ENCODE data around the gene REEP6.

The REEP6 gene

DNA sequence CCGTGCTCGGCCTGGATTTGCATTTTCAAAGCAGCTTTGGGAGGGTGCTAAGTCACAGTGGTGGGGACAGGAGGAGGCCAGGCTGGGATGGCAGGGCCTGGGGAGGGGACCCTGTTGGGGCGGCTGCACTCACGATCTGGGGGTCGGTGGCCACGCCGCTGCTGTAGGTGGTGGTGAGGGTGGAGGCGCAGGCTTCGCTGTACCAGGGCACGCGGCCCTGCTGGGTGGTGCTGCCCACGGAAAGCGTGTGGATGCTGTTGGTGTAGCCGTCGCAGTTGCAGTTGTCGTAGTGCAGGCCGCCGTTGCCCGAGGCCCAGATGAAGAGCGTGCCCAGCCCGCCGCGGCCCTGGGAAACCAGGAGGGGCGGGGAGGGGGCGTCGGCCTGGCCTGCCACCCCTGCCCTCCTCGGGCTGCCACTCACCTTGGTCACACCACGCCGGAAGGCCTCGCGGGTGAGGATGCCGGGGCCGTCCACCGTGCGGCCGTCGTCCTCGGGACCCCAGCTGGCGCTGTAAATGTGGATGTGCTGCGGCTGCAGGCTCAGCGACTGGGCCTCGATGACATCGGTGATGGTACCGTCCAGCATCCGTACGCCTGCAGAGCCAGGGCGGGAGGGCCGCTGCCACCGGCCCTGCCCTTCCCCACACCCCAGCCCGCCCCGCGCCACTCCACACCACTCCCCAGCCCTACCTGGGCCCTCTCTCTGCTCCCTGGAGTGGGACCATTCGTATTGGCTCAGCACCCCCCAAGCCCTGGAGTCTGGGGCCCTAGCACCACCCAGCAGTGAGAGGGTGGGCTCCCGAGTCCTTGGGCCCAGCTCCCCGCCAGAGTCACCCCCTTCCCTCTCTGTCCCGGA lies 4.0 kb upstream of the REEP6 start:
- no peak overlapping the region for H3K4me3 ChIP-seq (replicated peaks; ENCODE audit: low read depth, low read length)
- H3K27me3 ChIP-seq (replicated peaks; ENCODE audit: control insufficient read depth, insufficient read depth, low read length), result no peaks in the 10 kb centered on the region; the same call in 1 of the 2 replicates
- no peak for DNase-seq (ENCODE audit: extremely low read depth, insufficient read length)
- TF ChIP-seq, protein P1, sequence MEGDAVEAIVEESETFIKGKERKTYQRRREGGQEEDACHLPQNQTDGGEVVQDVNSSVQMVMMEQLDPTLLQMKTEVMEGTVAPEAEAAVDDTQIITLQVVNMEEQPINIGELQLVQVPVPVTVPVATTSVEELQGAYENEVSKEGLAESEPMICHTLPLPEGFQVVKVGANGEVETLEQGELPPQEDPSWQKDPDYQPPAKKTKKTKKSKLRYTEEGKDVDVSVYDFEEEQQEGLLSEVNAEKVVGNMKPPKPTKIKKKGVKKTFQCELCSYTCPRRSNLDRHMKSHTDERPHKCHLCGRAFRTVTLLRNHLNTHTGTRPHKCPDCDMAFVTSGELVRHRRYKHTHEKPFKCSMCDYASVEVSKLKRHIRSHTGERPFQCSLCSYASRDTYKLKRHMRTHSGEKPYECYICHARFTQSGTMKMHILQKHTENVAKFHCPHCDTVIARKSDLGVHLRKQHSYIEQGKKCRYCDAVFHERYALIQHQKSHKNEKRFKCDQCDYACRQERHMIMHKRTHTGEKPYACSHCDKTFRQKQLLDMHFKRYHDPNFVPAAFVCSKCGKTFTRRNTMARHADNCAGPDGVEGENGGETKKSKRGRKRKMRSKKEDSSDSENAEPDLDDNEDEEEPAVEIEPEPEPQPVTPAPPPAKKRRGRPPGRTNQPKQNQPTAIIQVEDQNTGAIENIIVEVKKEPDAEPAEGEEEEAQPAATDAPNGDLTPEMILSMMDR (IDR thresholded peaks at IDR 0.05; ENCODE audit: insufficient read depth, low read length, poor library complexity, severe bottlenecking), result no peak
- H3K36me3 ChIP-seq (ENCODE audit: control insufficient read depth, insufficient read depth, low read length), result no peaks in the 10 kb centered on the region

DNA sequence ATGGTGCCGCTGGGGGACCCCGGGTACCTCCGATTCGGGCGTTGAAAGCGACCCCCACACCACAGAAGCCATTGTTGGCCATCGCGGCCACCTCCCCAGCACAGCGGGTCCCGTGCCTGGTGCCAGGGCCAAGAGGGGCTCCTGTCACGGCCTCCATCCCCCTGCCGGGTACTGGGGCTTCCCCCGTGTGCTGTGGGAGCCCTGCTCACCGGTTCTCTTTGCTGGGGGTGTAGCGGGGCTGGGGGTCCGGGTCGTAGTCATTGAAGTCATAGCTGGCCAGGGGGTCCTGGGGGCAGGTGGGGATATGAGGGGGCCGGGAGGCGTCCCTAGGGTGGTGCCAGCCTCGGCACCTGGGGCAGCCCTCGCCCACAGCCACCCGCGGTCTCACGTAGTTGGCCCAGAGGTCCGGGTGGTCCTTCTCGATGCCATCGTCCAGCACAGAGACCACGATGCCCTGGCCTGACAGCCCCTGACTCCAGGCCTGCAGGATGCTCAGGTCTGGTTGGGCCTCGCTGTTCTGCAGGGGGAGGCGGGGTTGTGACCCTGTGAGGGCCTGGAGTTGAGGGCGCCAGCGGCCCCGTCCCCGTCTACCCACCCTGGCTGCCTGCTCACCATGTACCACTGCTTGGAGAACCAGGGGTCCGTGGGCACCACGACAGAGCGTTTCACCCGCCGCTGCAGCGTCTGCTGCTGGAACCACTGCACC lies 3.3 kb upstream of the REEP6 start:
- TF ChIP-seq, protein P1 (IDR thresholded peaks at IDR 0.05; ENCODE audit: insufficient read depth, low read length, poor library complexity, severe bottlenecking), result no peak
- Histone ChIP-seq H3K27me3 (replicated peaks; ENCODE audit: control insufficient read depth, insufficient read depth, low read length) (no peaks in the 10 kb centered on the region; the same call in 1 of the 2 replicates), H3K4me3 (replicated peaks; ENCODE audit: low read depth, low read length) (no peak overlapping the region), H3K36me3 (ENCODE audit: control insufficient read depth, insufficient read depth, low read length) (no peaks in the 10 kb centered on the region)
- no peak for DNase-seq (ENCODE audit: extremely low read depth, insufficient read length)

DNA sequence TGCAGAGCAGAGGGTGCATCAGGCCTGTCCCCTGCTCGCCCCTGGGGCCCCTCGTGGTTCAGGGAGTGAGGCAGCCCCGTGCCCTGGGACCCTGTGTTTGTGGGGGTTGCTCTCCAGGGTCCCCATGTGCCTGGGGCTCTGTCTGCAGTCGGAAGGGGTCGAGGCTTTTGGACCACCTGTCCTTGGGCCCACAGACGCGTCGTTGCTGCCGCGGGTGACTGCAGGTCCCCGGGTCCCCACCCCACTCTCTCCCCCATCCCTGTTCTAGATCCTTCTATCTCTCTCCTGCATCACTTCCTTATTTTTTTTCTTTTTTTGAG lies 2.7 kb upstream of the REEP6 start:
- TF ChIP-seq, protein P1 (IDR thresholded peaks at IDR 0.05; ENCODE audit: insufficient read depth, low read length, poor library complexity, severe bottlenecking), result no peak
- no peak overlapping the region for H3K4me3 ChIP-seq (replicated peaks; ENCODE audit: low read depth, low read length)
- no peaks in the 10 kb centered on the region; the same call in 1 of the 2 replicates for H3K27me3 ChIP-seq (replicated peaks; ENCODE audit: control insufficient read depth, insufficient read depth, low read length)
- no peaks in the 10 kb centered on the region for H3K36me3 ChIP-seq (ENCODE audit: control insufficient read depth, insufficient read depth, low read length)
- no peak for DNase-seq (ENCODE audit: extremely low read depth, insufficient read length)

DNA sequence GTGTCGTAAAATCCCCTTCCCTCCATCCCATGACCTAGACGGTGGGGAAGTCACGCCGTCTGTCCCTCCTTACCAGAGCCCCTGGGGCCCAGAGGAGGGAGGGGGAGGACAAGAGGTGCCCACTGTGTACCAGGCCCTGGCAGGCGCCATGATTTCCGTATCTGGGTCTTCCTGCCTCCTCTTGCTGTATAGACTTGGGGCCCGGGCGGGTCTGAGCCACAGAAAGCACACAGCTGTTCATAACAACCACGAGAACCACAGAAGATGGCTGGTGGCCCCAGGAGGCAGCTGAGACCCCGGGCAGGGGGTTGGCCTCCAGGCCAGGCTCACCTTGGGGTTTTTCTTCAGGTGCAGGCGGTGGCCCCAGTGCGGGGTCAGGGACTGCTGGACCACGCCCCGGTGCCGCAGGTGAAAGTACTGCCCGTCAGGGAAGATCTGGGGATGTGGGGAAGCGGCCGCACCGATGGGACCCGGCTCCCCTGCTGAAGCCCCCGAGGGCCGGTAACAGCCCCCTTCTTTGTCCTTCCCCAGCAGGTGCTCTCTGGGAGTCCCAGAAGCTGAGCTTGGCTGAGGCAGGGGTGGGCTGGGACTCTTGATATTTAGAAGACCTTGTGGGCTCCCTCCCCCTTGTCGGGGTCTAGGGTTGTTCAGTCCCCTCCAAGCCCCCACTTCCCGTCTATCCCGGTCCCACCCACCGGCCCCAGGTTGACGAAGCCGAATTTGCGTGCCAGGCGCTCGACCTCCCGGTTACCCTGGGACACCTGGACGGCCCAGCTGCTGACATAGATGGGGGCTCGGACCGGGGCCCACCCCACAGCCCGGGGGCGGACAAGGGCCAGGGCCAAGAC lies 1.3 kb upstream of the REEP6 start:
- TF ChIP-seq, protein P1 (IDR thresholded peaks at IDR 0.05; ENCODE audit: insufficient read depth, low read length, poor library complexity, severe bottlenecking), result no peak
- Histone ChIP-seq H3K36me3 (ENCODE audit: control insufficient read depth, insufficient read depth, low read length) (no peaks in the 10 kb centered on the region), H3K4me3 (replicated peaks; ENCODE audit: low read depth, low read length) (peak overlapping the region; percentile 60), H3K27me3 (replicated peaks; ENCODE audit: control insufficient read depth, insufficient read depth, low read length) (no peaks in the 10 kb centered on the region; the same call in 1 of the 2 replicates)
- no peak for DNase-seq (ENCODE audit: extremely low read depth, insufficient read length)

DNA sequence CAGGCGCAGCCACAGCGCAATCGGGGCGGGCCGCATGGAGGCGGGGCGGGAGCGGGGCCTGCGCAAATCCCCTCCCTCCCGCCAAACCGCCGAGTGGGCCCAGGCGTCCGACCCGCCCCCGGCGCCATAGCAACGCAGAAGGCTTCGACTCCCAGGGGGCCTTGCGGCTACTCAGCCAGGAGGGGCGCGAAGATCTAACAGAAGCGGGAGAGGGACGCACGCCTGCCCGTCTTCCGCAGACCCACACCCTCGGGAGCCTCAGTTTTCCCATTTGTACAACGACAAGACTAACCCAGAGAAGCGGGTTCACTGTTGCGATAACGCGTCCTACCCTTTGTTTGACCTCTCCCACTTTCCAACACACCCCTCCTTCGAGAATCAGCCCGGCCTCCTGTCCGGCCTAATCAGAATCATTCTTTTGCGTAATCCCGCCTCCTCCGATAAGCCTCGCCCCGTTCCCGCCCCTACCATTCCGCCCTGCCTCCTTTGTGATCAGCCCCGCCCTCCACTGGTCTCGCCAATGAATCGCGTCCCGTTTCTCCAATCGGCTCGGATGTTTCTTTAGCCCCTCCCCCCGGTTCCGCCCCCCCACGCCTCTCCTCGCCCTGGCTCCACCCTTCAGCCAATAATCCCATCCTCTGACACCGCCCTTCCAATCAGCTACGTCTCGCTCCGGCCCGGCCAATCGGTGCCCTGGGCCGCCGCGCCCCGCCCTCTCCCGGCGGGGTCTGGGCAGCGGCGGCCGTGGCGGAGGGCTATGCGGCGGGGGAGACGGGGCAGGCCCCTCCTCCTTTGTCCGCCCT lies 469 bp upstream of the REEP6 start, which contains the start of gene PCSK4:
Gene PCSK4, minus strand, starts transcription at position 40 of the 803 bp plus-strand sequence. Its CDS starts 4 bp downstream, at position 36.
- H3K36me3 ChIP-seq (ENCODE audit: control insufficient read depth, insufficient read depth, low read length), result no peaks in the 10 kb centered on the region
- no peaks in the 10 kb centered on the region; the same call in 1 of the 2 replicates for H3K27me3 ChIP-seq (replicated peaks; ENCODE audit: control insufficient read depth, insufficient read depth, low read length)
- DNase-seq (ENCODE audit: extremely low read depth, insufficient read length), result peak; percentile 97
- H3K4me3 ChIP-seq (replicated peaks; ENCODE audit: low read depth, low read length), result peak within 1 kb of the TSS; percentile 60
- TF ChIP-seq, protein P1 (IDR thresholded peaks at IDR 0.05; ENCODE audit: insufficient read depth, low read length, poor library complexity, severe bottlenecking), result no peak
